Natural killer cell (primary cell): ENCODE results near the gene C17orf100. TPM values are rescaled to one million over a fixed set of nuclear protein-coding genes. Genes with fewer than 3 reads are reported as not detected.

Experiments used
- ATAC-seq, 3 donors: fragments of 150-1000 bp in 2 of 3; fragments of 200-7000 bp in 1 of 3; cut with Tn5 transposase; 1 replicate in 1 of 3; 2 replicates in 2 of 3; pipeline ENCODE4 v1.10.0; 2021; ENCODE audit warnings: mild to moderate bottlenecking in 2 of 3, moderate library complexity in 2 of 3
- DNase-seq, 2 donors: peaks; one replicate each; pipeline versions ENCODE4 v3.0.0 to v3.0.0-alpha.2; 2013 to 2021; ENCODE audit warnings: mixed read lengths in 1 of 2
- H3K27ac ChIP-seq: one replicate; pipeline ENCODE4 v1.5.1; 2013; ENCODE audit warnings: mild to moderate bottlenecking, low read length
- H3K27me3 ChIP-seq: one replicate; pipeline ENCODE4 v1.6.1; 2013; ENCODE audit warnings: low read length; ENCODE audit not compliant: control insufficient read depth, insufficient read depth
- H3K36me3 ChIP-seq: one replicate; pipeline ENCODE4 v1.6.1; 2013; ENCODE audit warnings: low read length; ENCODE audit not compliant: control insufficient read depth, insufficient read depth
- H3K4me1 ChIP-seq: one replicate; pipeline ENCODE4 v1.6.1; 2013; ENCODE audit warnings: low read length; ENCODE audit not compliant: control insufficient read depth, insufficient read depth
- H3K4me3 ChIP-seq: one replicate; pipeline ENCODE4 v1.5.1; 2013; ENCODE audit warnings: low read length
- H3K9me3 ChIP-seq: one replicate; pipeline ENCODE4 v1.6.1; 2013; ENCODE audit warnings: low read length; ENCODE audit not compliant: control insufficient read depth, insufficient read depth
- H3K27ac Mint-ChIP-seq, 2 donors: one replicate each; pipeline ENCODE4 v1.8.0; 2022; ENCODE audit warnings: mild to moderate bottlenecking in 2 of 2, mixed read lengths in 2 of 2, moderate library complexity in 1 of 2
- H3K27me3 Mint-ChIP-seq, 2 donors: one replicate each; pipeline ENCODE4 v1.8.0; 2022; ENCODE audit warnings: low read depth in 2 of 2, mixed read lengths in 2 of 2
- H3K36me3 Mint-ChIP-seq: one replicate; pipeline ENCODE4 v1.8.0; 2022; ENCODE audit warnings: mixed read lengths
- H3K4me1 Mint-ChIP-seq, 2 donors: one replicate each; pipeline ENCODE4 v1.8.0; 2022; ENCODE audit warnings: mixed read lengths in 2 of 2
- H3K4me3 Mint-ChIP-seq: one replicate; pipeline ENCODE4 v1.8.0; 2022; ENCODE audit warnings: mild to moderate bottlenecking, moderate library complexity, mixed read lengths
- H3K9me3 Mint-ChIP-seq, 2 donors: one replicate each; pipeline ENCODE4 v1.8.0; 2022; ENCODE audit warnings: mixed read lengths in 2 of 2
- WGBS: methylation state at CpG from one replicate; pipeline ENCODE4 v1.1.7; 2013; ENCODE audit warnings: missing lambda C conversion rate; ENCODE audit not compliant: insufficient coverage; 5-methylcytosine and 5-hydroxymethylcytosine counted together
- intact Hi-C: fragments of 100-400 bp; cut with micrococcal nuclease; formaldehyde crosslinking; loops from one replicate; pipeline ENCODE4 v1.14.2; 2022
- total RNA-seq, 4 donors: library from RNA; stranded (reverse); fragments of 120-200 nt in 1 of 4; gene quantifications; one replicate each; pipeline versions ENCODE4 v1.2.3 to v1.2.4, GENCODE V29; 2013 to 2022
- TF ChIP-seq, protein P1 (sequence below): fragments of 200-600 bp; IDR thresholded peaks from one replicate; pipeline ENCODE4 v1.8.0; 2022; ENCODE audit warnings: antibody characterized with exemption

C17orf100 gene
- total RNA-seq, 3 donors from 2014 or later (not counting 1 experiment from before 2014, with no cell fraction given), result 0.68 to 0.87 (median 0.82) TPM

DNA sequence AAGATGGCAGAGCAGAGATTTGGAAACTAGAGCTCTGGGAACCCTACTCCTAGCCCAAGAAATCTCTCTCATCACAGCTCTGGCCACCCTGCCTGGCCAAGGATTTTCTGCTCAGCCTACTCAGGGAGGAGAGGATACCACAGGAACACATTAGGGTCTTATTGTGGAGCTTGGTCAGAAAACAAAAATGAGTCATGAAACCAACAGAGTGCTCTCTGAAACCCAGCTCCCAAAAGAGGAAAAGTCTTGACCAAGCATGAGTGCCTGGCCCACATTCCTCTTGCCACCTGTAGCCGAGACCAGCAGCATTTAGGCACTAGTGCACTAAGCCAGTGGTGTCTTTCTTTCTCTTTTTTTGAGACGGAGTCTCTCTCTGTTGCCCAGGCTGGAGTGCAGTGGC is 43.5 kb downstream of the C17orf100 start:
- DNase-seq (no peak), ATAC-seq (no peak)
- H3K27me3 ChIP-seq, result no peaks in the 10 kb centered on the region
- Mint-ChIP-seq H3K4me1 (no peaks in the 10 kb centered on the region), H3K4me3 (no peak overlapping the region), H3K27me3 (peaks cover 6 to 15% of the 10 kb centered on the region in 2 donors), H3K27ac (no peak overlapping the region), H3K9me3 (no peaks in the 10 kb centered on the region), H3K36me3 (no peaks in the 10 kb centered on the region)
- TF ChIP-seq, protein P1, sequence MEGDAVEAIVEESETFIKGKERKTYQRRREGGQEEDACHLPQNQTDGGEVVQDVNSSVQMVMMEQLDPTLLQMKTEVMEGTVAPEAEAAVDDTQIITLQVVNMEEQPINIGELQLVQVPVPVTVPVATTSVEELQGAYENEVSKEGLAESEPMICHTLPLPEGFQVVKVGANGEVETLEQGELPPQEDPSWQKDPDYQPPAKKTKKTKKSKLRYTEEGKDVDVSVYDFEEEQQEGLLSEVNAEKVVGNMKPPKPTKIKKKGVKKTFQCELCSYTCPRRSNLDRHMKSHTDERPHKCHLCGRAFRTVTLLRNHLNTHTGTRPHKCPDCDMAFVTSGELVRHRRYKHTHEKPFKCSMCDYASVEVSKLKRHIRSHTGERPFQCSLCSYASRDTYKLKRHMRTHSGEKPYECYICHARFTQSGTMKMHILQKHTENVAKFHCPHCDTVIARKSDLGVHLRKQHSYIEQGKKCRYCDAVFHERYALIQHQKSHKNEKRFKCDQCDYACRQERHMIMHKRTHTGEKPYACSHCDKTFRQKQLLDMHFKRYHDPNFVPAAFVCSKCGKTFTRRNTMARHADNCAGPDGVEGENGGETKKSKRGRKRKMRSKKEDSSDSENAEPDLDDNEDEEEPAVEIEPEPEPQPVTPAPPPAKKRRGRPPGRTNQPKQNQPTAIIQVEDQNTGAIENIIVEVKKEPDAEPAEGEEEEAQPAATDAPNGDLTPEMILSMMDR, result no peak
- intact Hi-C loops, result no loop called here
- H3K9me3 ChIP-seq, result no peaks in the 10 kb centered on the region
- 73% methylated on average over 2 of the region's 2 CpGs for WGBS
- H3K36me3 ChIP-seq, result no peaks in the 10 kb centered on the region
- H3K4me3 ChIP-seq, result no peak overlapping the region
- H3K4me1 ChIP-seq, result no peaks in the 10 kb centered on the region
- H3K27ac ChIP-seq, result no peak overlapping the region

DNA sequence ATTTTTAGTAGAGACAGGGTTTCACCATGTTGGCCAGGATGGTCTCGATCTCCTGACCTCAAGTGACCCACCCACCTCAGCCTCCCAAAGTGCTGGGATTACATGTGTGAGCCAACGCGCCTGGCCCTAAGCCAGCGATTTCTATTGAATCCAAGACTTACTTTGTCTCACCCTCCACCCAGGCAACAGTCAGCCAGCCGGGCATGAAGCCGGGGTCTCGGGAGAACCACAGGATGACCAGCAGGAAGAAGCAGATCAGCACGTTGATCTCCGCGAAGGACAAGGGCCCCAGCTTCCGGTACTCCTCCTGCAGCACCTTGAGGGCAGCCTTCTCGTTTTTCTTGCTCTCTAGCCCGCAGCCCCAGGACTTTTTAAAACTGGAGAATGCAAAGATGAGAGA is 44.0 kb downstream of the C17orf100 start:
- Mint-ChIP-seq H3K9me3 (no peaks in the 10 kb centered on the region), H3K36me3 (no peaks in the 10 kb centered on the region), H3K4me1 (no peaks in the 10 kb centered on the region), H3K27me3 (peaks cover 6 to 15% of the 10 kb centered on the region in 2 donors), H3K27ac (no peak overlapping the region), H3K4me3 (no peak overlapping the region)
- no peak for DNase-seq
- Histone ChIP-seq H3K4me1 (no peaks in the 10 kb centered on the region), H3K4me3 (no peak overlapping the region), H3K27ac (no peak overlapping the region), H3K9me3 (no peaks in the 10 kb centered on the region), H3K27me3 (no peaks in the 10 kb centered on the region), H3K36me3 (no peaks in the 10 kb centered on the region)
- TF ChIP-seq, protein P1, result no peak
- no peak for ATAC-seq
- 85% methylated on average over 13 of the region's 13 CpGs for WGBS
- intact Hi-C loops, result no loop called here

DNA sequence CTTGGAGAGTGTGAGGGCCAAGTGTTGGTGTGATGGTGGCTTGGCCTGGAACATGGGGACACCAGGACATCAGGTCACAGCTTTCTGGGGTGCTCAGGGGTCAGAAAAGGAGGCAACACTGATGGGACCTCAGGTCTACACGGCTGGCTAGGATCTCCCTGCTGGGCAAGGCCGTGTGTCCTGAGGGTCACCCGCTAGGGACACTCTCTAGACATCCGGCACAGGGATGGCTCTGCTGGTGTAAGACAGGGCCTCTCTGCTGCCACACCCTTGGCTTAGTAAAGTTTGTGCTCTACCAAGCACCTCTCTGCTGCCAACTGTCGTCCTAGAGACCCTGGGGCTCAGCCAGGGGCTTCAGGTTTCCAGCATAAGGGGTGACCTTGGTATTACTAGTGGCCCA is 45.3 kb downstream of the C17orf100 start:
- Histone ChIP-seq H3K9me3 (no peaks in the 10 kb centered on the region), H3K27ac (no peak overlapping the region), H3K36me3 (no peaks in the 10 kb centered on the region), H3K27me3 (no peaks in the 10 kb centered on the region), H3K4me3 (no peak overlapping the region), H3K4me1 (no peaks in the 10 kb centered on the region)
- no peak overlapping the region for H3K4me3 Mint-ChIP-seq
- intact Hi-C loops, result no loop called here
- H3K9me3 Mint-ChIP-seq, result no peaks in the 10 kb centered on the region
- DNase-seq, result no peak
- no peaks in the 10 kb centered on the region for H3K36me3 Mint-ChIP-seq
- ATAC-seq, result no peak
- TF ChIP-seq, protein P1, result no peak
- WGBS, result 77% methylated on average over 5 of the region's 5 CpGs
- H3K27me3 Mint-ChIP-seq, result peaks cover 6 to 7% of the 10 kb centered on the region in 2 donors
- H3K27ac Mint-ChIP-seq, result no peak overlapping the region
- no peaks in the 10 kb centered on the region for H3K4me1 Mint-ChIP-seq

DNA sequence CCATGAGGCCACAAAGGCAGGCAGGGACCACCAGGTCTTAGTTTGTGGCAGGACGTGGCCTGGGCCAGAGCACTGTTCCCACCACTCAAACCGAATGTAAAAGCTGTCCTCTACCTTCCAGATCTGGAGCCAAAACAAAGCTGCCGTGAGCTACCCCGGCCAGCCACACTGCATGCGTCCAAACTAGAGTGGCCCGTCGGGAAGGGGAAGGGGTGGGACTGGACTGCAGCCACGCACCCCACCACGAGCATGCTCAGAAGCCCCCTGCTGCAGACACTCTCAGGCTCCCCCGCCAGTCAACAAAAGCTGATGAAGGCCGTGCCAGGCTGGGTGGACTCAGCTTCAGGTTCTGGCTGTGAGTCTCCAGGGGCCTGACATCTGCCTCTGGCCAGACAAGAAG is 46.4 kb downstream of the C17orf100 start:
- Histone ChIP-seq H3K36me3 (no peaks in the 10 kb centered on the region), H3K4me3 (no peak overlapping the region), H3K27ac (no peak overlapping the region), H3K27me3 (no peaks in the 10 kb centered on the region), H3K4me1 (no peaks in the 10 kb centered on the region), H3K9me3 (no peaks in the 10 kb centered on the region)
- ATAC-seq (no peak), DNase-seq (no peak)
- TF ChIP-seq, protein P1, result no peak
- Mint-ChIP-seq H3K36me3 (no peaks in the 10 kb centered on the region), H3K9me3 (no peaks in the 10 kb centered on the region), H3K4me3 (no peak overlapping the region), H3K27me3 (peaks cover 5 to 8% of the 10 kb centered on the region in 2 donors), H3K27ac (no peak overlapping the region), H3K4me1 (no peaks in the 10 kb centered on the region)
- intact Hi-C loops, result no loop called here
- 83% methylated on average over 11 of the region's 11 CpGs for WGBS
